ENCODE data around the gene DAB2. TPM values are rescaled to one million over a fixed set of nuclear protein-coding genes. Genes with fewer than 3 reads are reported as not detected.

The DAB2 gene
- total RNA-seq, 1 donor from 2014 or later = 195 TPM

GRCh38 chr5:39455645-39456044 lies 30.9 kb upstream of the DAB2 start:
- no peaks in the 10 kb centered on the region for H3K27me3 Mint-ChIP-seq (ENCODE audit: unreplicated experiment)
- no peaks in the 10 kb centered on the region for H3K9me3 Mint-ChIP-seq (ENCODE audit: unreplicated experiment)
- no peak for DNase-seq (ENCODE audit: extremely low spot score, unreplicated experiment)
- no peak overlapping the region for H3K4me3 Mint-ChIP-seq (ENCODE audit: unreplicated experiment)
- TF ChIP-seq, protein P1, sequence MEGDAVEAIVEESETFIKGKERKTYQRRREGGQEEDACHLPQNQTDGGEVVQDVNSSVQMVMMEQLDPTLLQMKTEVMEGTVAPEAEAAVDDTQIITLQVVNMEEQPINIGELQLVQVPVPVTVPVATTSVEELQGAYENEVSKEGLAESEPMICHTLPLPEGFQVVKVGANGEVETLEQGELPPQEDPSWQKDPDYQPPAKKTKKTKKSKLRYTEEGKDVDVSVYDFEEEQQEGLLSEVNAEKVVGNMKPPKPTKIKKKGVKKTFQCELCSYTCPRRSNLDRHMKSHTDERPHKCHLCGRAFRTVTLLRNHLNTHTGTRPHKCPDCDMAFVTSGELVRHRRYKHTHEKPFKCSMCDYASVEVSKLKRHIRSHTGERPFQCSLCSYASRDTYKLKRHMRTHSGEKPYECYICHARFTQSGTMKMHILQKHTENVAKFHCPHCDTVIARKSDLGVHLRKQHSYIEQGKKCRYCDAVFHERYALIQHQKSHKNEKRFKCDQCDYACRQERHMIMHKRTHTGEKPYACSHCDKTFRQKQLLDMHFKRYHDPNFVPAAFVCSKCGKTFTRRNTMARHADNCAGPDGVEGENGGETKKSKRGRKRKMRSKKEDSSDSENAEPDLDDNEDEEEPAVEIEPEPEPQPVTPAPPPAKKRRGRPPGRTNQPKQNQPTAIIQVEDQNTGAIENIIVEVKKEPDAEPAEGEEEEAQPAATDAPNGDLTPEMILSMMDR (IDR thresholded peaks at IDR 0.05) = no peak
- no peak overlapping the region for H3K27ac Mint-ChIP-seq (ENCODE audit: unreplicated experiment)
- peaks cover 29% of the 10 kb centered on the region for H3K4me1 Mint-ChIP-seq (ENCODE audit: unreplicated experiment)
- no peaks in the 10 kb centered on the region for H3K36me3 Mint-ChIP-seq (ENCODE audit: unreplicated experiment)

DNA sequence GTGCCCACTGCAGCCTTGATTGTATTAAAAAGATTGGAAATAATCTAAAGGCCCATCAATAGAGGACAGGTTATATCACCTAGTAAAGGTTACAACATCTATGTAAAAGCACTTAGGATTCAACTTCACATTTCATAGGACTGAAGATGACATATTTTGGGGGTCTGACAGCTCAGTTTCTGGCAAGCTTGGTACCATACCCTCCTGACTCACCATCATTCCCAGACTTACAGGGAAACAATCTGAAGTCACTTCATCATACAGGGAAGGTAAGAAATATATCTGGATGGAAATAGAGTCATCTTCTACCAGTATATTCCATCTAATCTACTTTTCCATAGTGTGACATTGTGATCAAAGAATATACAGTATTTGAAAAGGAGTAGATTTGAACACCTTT lies 28.8 kb upstream of the DAB2 start:
- peaks cover 28% of the 10 kb centered on the region for H3K4me1 Mint-ChIP-seq (ENCODE audit: unreplicated experiment)
- no peaks in the 10 kb centered on the region for H3K27me3 Mint-ChIP-seq (ENCODE audit: unreplicated experiment)
- TF ChIP-seq, protein P1 (IDR thresholded peaks at IDR 0.05) = no peak
- H3K27ac Mint-ChIP-seq (ENCODE audit: unreplicated experiment) = peak overlapping the region; percentile 53
- no peaks in the 10 kb centered on the region for H3K9me3 Mint-ChIP-seq (ENCODE audit: unreplicated experiment)
- no peaks in the 10 kb centered on the region for H3K36me3 Mint-ChIP-seq (ENCODE audit: unreplicated experiment)
- no peak overlapping the region for H3K4me3 Mint-ChIP-seq (ENCODE audit: unreplicated experiment)
- no peak for DNase-seq (ENCODE audit: extremely low spot score, unreplicated experiment)

DNA sequence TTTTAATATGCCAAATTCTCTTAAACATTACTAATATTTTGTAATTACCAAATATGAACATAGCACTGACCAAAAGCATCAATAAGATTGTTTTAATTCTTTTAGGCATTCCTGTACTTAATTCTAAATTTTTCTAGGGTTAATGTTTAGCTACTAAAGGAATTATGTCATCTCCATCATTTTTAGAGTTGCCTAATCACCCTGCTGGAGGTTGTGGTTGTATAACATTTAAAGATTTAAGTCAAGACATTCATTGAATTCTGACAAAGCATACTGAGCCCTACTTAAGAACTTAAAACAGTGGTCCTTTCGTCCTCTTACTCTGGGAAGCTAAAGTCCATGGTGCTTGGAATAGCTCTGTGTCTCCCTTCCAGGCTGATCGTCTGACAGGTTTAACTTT lies 28.1 kb upstream of the DAB2 start:
- no peak for DNase-seq (ENCODE audit: extremely low spot score, unreplicated experiment)
- H3K4me1 Mint-ChIP-seq (ENCODE audit: unreplicated experiment) = peaks cover 26% of the 10 kb centered on the region
- H3K4me3 Mint-ChIP-seq (ENCODE audit: unreplicated experiment) = no peak overlapping the region
- no peaks in the 10 kb centered on the region for H3K27me3 Mint-ChIP-seq (ENCODE audit: unreplicated experiment)
- no peaks in the 10 kb centered on the region for H3K36me3 Mint-ChIP-seq (ENCODE audit: unreplicated experiment)
- TF ChIP-seq, protein P1 (IDR thresholded peaks at IDR 0.05) = no peak
- H3K27ac Mint-ChIP-seq (ENCODE audit: unreplicated experiment) = peak overlapping the region; percentile 53
- no peaks in the 10 kb centered on the region for H3K9me3 Mint-ChIP-seq (ENCODE audit: unreplicated experiment)

GRCh38 chr5:39451276-39451941 lies 26.6 kb upstream of the DAB2 start:
- Mint-ChIP-seq H3K36me3 (ENCODE audit: unreplicated experiment) (no peaks in the 10 kb centered on the region), H3K9me3 (ENCODE audit: unreplicated experiment) (no peaks in the 10 kb centered on the region), H3K27me3 (ENCODE audit: unreplicated experiment) (no peaks in the 10 kb centered on the region), H3K4me3 (ENCODE audit: unreplicated experiment) (no peak overlapping the region), H3K27ac (ENCODE audit: unreplicated experiment) (no peak overlapping the region), H3K4me1 (ENCODE audit: unreplicated experiment) (peaks cover 36% of the 10 kb centered on the region)
- DNase-seq (ENCODE audit: extremely low spot score, unreplicated experiment) = no peak
- TF ChIP-seq, protein P1 (IDR thresholded peaks at IDR 0.05) = no peak

GRCh38 chr5:39450487-39450886 lies 25.7 kb upstream of the DAB2 start:
- Mint-ChIP-seq H3K4me3 (ENCODE audit: unreplicated experiment) (no peak overlapping the region), H3K27me3 (ENCODE audit: unreplicated experiment) (no peaks in the 10 kb centered on the region), H3K27ac (ENCODE audit: unreplicated experiment) (no peak overlapping the region), H3K9me3 (ENCODE audit: unreplicated experiment) (no peaks in the 10 kb centered on the region), H3K36me3 (ENCODE audit: unreplicated experiment) (no peaks in the 10 kb centered on the region), H3K4me1 (ENCODE audit: unreplicated experiment) (peaks cover 39% of the 10 kb centered on the region)
- DNase-seq (ENCODE audit: extremely low spot score, unreplicated experiment) = no peak
- TF ChIP-seq, protein P1 (IDR thresholded peaks at IDR 0.05) = no peak
